ENCODE data around the gene FARSA. TPM values are rescaled to one million over a fixed set of nuclear protein-coding genes. Genes with fewer than 3 reads are reported as not detected.

Gene FARSA
- total and polyA plus RNA-seq, 2 of the 13 experiments (the other 11 are each of a cell fraction or from before 2014, with no cell fraction given): 25.9 to 72.0 TPM

DNA sequence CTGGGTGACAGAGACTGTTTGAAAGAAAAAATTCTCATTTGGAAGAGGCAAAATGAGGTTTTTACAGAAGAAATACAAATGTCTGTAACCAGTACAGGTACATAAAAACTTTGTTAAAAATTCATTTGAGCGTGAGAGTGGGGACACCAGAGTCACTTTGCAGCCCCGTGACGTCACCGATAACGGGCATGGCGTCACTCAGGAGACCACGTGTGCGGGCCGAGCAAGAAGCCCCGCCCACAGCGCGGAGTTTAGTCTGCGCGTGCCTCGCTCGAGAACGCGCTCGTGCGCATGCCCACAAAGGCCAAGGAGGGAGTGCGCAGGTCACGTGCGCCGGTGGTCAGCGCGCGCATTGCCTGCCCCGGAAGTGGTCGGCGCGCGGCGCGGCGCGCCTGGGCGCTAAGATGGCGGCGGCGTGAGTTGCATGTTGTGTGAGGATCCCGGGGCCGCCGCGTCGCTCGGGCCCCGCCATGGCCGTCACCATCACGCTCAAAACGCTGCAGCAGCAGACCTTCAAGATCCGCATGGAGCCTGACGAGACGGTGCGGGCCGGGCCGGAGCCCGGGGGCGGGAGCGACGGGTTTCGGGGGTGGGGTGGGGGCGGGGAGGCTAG lies 12.1 kb upstream of the FARSA start, which contains the start of gene RAD23A (continued):
- TF ChIP-seq, protein P1, sequence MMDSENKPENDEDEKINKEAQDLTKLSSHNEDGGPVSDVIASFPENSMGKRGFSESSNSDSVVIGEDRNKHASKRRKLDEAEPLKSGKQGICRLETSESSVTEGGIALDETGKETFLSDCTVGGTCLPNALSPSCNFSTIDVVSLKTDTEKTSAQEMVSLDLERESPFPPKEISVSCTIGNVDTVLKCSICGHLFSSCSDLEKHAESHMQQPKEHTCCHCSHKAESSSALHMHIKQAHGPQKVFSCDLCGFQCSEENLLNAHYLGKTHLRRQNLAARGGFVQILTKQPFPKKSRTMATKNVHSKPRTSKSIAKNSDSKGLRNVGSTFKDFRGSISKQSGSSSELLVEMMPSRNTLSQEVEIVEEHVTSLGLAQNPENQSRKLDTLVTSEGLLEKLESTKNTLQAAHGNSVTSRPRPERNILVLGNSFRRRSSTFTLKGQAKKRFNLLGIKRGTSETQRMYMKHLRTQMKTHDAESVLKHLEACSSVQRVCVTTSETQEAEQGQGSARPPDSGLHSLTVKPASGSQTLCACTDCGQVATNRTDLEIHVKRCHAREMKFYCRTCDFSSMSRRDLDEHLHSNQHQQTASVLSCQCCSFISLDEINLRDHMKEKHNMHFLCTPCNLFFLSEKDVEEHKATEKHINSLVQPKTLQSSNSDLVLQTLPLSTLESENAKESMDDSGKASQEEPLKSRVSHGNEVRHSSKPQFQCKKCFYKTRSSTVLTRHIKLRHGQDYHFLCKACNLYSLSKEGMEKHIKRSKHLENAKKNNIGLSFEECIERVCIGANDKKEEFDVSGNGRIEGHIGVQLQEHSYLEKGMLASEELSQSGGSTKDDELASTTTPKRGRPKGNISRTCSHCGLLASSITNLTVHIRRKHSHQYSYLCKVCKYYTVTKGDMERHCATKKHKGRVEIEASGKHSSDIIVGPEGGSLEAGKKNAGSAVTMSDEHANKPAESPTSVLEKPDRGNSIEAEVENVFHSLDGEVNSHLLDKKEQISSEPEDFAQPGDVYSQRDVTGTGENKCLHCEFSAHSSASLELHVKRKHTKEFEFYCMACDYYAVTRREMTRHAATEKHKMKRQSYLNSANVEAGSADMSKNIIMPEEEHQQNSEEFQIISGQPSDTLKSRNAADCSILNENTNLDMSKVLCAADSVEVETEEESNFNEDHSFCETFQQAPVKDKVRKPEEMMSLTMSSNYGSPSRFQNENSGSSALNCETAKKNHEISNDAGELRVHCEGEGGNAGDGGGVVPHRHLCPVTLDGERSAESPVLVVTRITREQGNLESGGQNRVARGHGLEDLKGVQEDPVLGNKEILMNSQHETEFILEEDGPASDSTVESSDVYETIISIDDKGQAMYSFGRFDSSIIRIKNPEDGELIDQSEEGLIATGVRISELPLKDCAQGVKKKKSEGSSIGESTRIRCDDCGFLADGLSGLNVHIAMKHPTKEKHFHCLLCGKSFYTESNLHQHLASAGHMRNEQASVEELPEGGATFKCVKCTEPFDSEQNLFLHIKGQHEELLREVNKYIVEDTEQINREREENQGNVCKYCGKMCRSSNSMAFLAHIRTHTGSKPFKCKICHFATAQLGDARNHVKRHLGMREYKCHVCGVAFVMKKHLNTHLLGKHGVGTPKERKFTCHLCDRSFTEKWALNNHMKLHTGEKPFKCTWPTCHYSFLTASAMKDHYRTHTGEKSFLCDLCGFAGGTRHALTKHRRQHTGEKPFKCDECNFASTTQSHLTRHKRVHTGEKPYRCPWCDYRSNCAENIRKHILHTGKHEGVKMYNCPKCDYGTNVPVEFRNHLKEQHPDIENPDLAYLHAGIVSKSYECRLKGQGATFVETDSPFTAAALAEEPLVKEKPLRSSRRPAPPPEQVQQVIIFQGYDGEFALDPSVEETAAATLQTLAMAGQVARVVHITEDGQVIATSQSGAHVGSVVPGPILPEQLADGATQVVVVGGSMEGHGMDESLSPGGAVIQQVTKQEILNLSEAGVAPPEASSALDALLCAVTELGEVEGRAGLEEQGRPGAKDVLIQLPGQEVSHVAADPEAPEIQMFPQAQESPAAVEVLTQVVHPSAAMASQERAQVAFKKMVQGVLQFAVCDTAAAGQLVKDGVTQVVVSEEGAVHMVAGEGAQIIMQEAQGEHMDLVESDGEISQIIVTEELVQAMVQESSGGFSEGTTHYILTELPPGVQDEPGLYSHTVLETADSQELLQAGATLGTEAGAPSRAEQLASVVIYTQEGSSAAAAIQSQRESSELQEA (CRISPR knock-in tag; IDR thresholded peaks at IDR 0.05; ENCODE audit: not compliant biosample characterization): peak; percentile 74
- TF ChIP-seq, protein P2, sequence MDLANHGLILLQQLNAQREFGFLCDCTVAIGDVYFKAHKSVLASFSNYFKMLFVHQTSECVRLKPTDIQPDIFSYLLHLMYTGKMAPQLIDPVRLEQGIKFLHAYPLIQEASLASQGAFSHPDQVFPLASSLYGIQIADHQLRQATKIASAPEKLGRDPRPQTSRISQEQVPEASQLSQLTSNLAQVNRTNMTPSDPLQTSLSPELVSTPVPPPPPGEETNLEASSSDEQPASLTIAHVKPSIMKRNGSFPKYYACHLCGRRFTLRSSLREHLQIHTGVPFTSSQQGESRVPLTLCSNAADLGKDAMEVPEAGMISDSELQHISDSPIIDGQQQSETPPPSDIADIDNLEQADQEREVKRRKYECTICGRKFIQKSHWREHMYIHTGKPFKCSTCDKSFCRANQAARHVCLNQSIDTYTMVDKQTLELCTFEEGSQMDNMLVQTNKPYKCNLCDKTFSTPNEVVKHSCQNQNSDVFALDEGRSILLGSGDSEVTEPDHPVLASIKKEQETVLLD (CRISPR knock-in tag; IDR thresholded peaks at IDR 0.05; ENCODE audit: low read depth): no peak
- TF ChIP-seq, protein P3, sequence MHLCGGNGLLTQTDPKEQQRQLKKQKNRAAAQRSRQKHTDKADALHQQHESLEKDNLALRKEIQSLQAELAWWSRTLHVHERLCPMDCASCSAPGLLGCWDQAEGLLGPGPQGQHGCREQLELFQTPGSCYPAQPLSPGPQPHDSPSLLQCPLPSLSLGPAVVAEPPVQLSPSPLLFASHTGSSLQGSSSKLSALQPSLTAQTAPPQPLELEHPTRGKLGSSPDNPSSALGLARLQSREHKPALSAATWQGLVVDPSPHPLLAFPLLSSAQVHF (CRISPR knock-in tag; IDR thresholded peaks at IDR 0.05): no peak
- TF ChIP-seq NAIF1 (CRISPR knock-in tag; IDR thresholded peaks at IDR 0.05; ENCODE audit: borderline replicate concordance): no peak
- TF ChIP-seq, protein P4, sequence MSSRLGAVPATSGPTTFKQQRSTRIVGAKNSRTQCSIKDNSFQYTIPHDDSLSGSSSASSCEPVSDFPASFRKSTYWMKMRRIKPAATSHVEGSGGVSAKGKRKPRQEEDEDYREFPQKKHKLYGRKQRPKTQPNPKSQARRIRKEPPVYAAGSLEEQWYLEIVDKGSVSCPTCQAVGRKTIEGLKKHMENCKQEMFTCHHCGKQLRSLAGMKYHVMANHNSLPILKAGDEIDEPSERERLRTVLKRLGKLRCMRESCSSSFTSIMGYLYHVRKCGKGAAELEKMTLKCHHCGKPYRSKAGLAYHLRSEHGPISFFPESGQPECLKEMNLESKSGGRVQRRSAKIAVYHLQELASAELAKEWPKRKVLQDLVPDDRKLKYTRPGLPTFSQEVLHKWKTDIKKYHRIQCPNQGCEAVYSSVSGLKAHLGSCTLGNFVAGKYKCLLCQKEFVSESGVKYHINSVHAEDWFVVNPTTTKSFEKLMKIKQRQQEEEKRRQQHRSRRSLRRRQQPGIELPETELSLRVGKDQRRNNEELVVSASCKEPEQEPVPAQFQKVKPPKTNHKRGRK (CRISPR knock-in tag; IDR thresholded peaks at IDR 0.05): no peak
- TF ChIP-seq, protein P5, sequence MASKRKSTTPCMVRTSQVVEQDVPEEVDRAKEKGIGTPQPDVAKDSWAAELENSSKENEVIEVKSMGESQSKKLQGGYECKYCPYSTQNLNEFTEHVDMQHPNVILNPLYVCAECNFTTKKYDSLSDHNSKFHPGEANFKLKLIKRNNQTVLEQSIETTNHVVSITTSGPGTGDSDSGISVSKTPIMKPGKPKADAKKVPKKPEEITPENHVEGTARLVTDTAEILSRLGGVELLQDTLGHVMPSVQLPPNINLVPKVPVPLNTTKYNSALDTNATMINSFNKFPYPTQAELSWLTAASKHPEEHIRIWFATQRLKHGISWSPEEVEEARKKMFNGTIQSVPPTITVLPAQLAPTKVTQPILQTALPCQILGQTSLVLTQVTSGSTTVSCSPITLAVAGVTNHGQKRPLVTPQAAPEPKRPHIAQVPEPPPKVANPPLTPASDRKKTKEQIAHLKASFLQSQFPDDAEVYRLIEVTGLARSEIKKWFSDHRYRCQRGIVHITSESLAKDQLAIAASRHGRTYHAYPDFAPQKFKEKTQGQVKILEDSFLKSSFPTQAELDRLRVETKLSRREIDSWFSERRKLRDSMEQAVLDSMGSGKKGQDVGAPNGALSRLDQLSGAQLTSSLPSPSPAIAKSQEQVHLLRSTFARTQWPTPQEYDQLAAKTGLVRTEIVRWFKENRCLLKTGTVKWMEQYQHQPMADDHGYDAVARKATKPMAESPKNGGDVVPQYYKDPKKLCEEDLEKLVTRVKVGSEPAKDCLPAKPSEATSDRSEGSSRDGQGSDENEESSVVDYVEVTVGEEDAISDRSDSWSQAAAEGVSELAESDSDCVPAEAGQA (IDR thresholded peaks at IDR 0.05; ENCODE audit: low read depth): peak; percentile 97
- TF ChIP-seq, protein P5 (CRISPR knock-in tag; IDR thresholded peaks at IDR 0.05; ENCODE audit: borderline replicate concordance): no peak

All from HepG2 (cell line).